Measurements from ENCODE around the gene CCDC187.
"Not testable (repeated sequence)": the region's sequence is repeated elsewhere in the genome, so short reads cannot be mapped to it uniquely, and the experiment has no call there.

CCDC187 gene

DNA sequence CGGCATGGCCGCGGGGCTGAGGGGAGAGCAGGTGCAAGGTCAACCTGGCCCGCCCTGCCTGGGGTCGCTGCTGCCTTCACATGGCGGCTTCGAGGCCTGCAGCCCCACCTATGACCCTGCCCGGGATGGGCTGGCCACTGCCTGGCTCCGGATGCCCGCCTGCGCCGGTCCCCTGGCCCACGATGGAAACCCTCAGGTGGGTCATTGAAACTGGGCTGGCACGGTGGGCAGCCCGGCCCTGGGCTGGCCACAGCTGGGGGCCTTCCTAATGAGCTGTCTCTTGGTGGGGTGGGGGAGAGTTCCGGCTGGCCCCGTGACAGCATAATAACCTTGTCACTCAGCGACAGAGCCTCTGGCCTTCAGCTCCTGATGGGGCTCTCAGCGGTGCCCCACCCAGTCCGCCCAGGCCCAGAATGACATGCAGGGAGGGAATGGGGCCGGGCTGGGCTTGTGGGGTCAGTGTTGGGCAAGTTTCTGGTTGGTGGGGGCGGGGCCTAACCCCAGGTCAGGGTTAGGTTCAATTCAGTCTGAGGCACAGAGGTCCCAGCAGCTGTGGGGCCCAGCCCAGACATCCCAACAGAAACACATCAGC lies at the start of gene CCDC187:
Gene CCDC187 (minus strand): TSS at position 270 of the 592 bp plus-strand sequence. CDS start 264 bp downstream, at position 6.
- DNase-seq, result no peak

DNA sequence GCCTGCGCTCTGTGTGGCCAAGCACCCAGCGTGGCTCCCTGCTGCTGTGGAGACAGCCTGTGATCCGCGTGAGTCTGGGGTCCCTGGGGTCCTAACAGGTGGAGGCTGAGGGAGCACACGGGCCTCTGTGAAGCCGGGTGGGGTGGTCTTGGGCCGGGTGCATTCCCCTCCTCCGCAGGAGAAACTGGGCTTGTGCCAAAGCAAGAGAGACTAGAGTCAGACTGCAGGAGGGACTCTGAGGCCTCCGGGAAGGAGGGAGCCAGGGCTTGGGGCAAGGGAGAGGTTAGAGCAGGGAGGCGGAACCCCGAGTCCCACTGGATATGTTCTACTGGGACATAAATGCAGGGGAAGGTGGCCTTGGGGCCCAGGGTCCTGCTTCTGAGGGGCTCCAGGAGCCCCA lies 49.2 kb upstream of the CCDC187 start:
- DNase-seq, result no peak

DNA sequence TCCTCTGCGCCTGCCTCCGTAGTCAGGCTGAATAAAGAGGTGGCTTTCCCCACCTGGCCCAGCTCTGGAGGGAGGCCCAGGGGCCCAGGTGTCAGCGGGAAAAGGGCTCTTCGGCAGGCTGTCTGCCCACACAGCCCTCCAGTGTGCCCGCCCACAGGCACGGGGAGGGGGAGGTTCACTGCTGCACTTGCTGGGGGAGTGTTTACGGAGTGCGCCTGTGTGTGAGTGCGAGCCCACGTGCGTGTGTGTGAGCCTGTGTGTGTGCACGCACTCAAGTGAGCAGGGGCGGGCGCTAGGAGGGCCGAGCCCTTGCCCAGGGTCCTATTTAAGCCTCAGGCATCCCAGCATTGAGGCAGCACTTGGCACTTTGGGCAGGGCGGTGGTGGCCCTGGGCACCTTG lies 48.8 kb upstream of the CCDC187 start:
- DNase-seq, result no peak

DNA sequence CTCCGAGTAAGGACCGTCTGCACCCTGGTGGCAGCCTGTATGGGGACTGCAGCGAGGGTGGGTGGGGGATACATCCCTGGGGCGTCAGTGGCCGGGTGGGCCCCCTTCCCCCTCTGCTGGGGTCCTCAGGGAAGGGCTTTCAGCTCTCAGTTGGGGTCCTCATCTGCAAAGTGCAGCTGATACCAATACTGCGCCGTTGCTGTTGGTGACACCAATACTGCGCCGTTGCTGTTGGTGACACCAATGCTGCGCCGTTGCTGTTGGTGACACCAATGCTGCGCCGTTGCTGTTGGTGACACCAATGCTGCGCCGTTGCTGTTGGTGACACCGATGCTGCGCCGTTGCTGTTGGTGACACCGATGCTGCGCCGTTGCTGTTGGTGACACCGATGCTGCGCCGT lies 48.0 kb upstream of the CCDC187 start:
- DNase-seq, result not testable (repeated sequence)

DNA sequence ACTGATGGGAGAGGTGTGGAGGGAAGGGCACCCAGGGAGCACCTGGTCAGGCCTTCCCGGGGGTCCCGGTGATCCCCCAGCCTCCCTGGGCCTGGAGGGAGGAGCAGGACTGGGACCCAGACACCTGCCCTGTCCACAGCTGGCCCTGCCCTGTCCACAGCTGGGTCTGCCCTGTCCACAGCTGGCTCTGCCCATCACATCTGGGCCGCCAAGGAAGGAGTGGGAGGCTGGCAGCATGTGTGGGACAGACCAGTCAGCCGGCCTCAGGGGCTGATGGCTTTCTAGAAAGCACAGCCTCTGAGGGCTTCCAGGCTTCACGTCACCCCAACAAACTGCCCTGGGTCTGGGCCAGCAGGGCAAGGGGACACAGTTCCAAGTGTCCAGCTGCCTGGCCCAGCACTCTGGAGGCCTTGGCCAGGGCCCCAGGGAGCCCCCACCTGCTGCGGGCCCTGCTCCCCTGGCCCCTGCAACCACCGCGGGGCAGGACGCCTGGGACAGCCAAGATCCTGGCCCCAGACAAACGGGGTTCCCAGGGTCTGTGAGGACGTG lies 47.4 kb upstream of the CCDC187 start:
- DNase-seq, result no peak

DNA sequence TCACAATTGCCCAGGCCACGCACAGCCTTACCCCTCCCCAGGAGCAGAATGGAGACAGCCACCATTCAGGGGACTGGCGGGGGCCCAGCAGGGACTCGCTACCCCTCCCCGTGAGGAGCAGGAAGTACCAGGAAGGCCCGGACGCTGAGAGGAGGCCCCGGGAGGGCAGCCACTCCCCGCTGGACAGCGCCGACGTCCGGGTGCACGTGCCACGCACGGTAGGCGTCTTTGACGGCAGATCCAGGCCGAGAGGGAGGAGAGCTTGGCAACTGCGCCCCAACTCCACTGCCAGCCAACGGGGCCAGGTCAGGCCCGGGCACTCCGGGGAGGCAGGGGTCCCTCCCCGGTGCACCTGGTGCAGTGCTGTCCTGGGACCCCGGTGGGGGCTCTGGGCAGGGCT lies 45.7 kb upstream of the CCDC187 start:
- DNase-seq, result no peak

DNA sequence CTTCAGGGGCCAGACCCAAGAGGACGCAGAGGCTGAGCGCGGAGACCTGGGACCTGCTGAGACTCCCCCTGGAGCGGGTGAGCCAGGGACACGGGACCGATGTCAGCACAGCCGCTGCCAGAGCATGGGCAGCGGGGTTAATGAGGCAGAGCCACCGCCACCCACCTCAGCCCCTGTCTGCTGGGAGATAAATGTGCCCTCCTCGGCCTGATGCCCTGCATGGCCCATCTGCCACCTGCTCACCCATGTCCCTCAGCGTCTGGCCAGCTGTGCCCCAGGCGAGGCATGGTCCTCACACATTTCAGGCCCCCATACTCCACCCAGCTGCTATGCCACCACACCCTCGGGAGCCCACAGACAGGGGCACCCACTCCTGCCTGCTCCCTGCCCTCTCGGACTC lies 44.8 kb upstream of the CCDC187 start:
- no peak for DNase-seq

DNA sequence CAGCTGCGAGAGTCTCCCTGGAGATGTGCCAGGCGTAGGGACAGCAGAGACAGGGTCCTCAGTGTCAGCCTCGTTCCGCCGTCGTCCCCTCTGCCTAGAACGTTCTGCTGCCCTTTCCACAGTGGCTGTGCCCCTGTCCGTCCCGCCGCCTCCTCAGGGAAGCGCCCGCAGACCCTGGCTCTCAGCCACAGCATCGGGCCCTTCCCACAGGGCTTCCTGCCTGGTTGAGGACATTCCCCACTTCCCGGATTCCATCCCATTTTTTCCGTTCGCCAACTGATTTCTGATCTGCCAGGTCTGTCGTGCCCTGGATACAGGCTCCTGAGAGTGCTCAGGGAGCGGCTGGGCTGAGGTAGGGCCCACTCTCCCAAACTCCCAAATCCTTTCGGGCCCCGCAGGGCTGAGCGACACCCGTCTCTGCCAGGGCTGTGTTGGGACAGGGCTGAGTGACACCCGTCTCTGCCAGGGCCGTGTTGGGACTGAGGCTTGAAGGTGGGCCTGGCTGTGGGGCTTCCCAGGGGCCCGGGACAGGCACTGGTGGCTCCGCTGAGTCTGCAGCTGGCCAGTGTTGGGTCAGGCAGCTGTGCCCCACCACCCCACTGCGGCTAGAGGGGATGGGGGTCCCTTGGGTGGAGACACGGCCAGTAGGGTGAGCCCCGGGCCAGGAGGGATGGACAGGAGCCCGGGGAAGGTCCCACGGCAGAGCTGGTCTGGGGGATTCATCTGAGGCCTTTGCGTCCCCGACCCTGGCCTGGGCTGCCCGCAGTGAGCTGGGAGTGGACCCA lies 43.8 kb upstream of the CCDC187 start:
- no peak for DNase-seq

DNA sequence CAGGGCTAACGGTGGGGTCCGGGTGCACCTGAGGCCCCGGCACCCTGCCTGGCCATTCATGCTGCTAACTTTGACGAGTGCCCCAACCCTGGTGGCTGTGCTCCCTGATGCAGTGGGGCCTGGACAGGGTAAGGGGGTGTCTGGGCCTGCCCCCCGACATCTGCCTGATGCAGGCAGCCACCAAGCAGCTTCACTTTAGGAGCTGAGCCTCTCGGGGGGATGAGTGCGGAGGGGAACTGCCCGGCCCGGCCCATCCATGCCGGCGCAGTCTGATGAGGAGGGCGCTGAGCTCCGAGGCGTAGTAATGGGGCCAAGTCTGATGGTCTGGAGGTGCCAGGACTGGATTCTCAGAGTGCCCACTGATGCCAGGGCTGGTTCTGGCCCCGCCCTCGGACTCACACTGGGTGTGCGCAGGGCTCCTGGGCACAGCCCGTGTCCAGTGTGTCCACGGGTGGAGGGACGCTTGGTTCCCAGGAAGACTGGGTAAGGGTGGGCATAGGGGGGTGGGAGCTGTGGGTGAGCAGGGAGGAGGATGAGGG lies 43.1 kb upstream of the CCDC187 start:
- no peak for DNase-seq

DNA sequence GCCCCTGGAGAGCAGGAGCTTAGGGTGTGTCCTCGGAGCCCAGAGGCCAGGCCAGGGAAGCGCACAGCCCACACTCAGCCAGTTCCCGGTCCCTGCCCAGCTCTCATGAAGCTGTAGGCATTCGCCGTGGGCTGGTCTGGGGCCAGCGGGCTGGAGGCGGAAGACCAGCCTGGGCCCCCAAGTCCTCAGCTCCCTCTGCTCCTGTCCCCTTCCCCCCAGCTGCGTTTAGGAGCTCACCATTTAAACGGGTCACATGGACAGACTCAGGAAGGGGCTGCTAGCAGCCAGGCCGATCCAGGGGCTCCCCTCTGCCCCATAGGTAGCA lies 42.2 kb upstream of the CCDC187 start:
- DNase-seq, result no peak

DNA sequence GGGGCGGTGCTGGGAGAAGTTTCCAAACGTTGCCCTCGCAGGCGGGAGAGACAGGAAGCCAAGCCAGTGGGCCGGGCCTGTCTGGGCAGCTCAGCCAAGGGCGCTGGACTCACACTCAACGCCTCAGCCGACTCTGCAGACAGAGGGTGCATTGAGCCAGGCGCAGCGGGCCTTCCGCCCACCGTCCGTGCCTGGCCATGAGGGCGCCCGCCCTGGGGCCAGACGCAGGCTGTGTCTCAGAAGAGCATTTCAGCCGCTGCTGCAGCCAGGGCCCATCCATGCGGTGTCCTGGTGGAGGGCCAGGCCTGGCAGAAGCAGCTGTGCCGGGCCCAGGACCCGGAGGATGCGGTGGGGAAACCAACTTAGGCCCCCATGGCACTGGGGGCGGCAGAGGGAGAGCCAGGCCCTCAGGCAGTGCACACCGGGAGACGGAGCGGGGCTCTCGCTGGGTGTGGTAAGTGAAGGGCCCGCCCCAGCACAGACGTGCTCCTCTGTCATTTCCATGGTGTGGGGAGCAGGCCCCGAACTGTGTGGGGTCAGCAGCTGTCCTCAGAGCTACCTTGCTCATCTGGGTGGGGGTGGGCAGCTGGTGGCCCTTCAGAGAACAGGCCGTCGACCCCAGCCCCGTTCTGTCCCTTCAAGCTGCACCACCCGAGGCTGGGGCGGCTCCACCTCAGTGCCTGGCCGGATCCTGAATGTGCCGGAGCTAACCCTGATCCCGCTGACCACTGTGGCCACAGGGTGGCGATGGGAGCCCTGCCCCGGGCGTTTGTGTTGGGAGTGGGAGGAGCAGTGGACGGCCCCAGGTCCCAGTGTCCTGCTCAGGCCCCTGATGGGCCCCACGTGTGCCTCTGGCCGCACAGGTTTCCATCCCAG lies 41.6 kb upstream of the CCDC187 start:
- DNase-seq, result no peak

DNA sequence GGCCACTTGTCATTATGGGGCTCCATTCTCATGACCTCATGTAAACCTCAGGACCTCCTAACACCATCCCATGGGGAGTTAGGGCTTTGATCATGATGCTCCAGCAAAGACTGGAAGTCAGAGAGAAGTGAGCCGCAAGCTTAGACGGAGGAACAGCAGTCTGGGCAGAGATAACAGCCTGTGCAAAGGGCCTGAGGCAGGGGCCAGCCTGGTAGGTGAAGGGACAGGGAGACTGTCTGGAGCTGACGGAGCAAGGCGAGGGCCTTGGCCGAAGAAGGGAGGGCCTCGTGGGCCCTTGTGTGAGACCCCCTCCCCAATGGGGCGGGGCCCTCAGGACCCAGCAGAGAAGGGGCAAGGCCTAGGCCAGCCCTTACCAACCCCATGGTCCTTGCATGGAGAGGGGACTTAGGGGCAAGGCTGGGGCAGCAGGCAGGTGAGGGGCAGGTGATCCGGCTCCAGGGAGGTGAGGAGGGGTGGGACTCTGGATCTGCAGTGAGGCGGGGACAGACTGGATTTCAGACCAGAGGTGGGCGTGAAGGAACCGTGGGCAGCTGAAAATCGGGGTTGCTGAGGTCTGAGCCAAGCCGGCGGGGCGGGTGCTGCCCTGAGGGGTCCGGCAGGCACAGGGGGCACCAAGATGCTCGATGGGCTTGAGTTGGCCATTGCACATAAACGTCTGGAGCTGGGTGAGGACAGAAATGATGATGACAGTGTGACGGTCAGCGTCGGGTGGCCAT lies 40.8 kb upstream of the CCDC187 start:
- DNase-seq, result no peak

DNA sequence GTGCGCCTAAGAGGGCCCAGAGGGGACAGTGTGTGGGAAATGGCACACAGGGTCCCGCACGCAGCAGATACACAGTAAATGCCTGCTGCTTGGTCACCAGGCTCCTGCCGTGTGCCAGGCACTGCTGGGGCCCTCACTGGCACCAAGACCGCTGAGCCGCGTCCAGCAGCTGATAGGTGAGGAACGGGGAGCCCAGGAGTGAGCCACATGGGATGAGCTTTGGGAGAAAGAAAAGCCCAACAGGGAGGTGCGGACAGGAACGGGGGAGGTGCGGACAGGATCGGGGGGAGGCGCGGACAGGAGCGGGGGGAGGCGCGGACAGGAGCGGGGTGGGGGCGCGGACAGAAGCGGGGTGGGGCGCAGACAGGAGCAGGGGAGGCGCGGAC lies 40.0 kb upstream of the CCDC187 start:
- DNase-seq, result no peak

DNA sequence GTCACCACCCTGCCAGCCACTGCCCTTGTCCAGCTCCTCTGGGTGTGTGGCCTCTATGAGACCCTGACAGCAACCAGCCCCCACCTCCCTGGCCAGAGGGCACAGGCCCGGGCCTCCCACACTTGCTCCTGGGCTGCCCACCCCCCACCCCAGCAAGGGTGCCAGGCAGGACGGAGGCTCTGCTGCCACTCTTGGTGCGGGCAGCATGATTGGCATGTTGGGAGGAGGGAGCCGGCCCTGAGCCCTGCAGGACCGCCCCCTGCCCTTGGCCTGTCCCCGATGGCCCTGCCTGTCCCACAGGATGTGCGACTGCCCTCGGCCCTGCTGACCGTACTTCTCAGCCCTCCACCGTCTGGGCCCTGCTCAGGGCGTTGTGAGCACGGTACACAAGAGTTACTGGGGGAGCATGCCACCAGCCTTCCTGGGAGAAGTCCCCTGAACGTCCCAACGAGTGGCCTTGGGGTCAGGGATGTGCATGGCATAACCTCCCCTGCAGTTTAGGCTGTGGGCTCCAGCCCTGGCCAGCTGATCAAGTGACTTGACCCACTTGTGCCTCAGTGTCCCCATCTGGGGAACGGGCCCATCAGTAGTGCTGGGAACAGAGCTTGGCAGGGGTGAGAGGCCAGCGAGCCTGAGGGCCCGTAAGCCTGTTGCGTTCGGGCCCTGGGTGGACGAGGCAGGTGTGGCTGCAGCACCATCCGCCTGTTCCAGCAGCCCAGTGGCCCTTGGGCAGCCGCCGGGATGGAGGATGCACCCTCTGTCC lies 39.4 kb upstream of the CCDC187 start:
- DNase-seq, result no peak

DNA sequence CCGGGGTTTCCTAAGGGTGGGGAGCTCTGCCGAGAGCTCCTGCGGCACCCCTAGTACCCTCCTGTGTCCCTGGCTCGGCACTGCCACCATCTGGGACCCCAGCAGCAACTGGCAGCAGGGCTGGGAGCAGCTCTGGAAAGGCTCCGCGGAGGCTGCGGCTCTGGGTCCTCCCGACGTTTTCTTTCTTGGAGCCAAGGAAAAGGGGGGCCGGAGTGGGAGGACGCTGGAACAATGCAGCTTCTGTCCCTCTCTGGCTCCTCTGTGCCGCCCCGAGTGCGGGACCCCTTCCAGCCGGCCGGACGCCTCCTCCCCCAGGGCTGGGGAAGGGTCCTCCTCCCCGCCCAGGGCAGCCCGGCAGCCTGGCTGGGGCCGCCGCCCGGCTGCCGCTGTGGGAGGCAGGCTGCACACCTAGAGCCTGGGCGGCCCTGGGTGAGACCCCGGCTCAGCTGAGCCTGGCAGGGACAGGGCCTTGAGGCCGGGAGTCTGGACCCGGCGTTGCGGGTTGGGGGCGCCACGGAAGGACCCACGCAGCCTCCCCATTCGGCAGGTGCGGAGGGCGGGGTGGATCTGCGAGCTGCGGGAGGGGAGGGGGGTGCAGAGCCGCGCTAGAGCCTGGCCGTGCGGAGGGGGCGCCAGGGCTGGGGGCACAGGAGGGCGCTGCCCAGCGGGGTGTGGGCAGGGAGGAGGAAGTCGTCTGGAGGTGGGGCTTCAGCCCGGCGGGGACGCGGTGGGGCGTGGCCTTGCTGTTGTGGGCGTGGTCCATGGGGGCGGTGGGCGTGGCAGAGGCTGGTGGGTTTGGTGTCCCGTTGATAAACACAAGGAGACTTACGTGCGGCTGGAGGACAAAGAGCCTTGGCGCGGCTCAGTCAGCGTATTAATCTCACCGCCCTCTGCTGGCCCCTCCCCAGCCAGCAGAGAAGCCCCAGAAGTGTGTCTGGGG lies 38.6 kb upstream of the CCDC187 start:
- no peak for DNase-seq

DNA sequence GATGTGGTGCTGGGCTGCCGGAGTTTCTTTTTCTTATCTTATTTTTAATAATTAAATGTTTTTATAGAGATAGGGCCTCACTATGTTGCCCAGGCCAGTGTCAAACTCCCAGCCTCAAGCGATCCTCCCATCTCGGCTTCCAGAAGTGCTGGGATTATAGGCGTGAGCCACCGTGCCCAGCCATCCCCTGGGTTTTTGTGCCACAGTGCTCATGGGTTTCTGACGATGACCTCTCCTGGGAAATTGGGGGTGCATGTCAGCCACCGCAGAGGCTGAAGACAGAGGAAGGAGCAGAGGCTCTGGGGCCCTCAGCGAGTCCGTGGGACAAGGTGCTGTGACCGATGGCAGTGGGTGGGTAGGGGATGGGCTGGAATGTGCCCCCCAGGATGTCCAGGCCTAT lies 37.9 kb upstream of the CCDC187 start:
- no peak for DNase-seq

DNA sequence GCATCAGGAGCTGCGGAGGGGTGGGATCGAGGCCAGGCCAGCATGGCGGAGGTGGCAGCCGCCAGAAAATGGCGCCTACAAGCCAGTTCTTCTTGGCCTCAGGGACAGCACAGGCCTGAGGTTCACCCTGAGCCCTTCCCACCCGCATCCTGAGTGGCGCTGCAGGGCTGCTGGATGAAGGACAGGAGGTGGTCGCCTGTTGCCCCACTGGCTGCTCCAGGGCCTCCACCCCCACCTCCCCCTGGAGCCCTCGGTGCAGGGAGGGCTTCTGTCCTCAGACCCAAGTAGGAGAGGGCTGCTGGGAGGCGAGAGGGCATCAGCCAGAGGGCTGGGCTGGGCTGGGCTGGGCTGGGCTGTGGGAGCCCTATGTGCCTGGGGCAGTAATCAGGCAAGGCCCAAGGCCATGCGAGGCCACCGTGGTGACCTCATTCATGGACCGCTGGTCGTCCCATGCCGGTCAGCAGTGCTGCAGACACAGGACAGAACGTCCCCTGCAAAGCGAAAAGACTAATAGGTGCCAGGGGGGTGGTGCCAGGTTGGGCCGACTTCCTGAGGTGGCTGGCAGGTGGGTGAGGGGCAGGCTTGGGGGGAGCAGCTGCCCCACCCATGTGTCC lies 37.3 kb upstream of the CCDC187 start:
- DNase-seq, result no peak

DNA sequence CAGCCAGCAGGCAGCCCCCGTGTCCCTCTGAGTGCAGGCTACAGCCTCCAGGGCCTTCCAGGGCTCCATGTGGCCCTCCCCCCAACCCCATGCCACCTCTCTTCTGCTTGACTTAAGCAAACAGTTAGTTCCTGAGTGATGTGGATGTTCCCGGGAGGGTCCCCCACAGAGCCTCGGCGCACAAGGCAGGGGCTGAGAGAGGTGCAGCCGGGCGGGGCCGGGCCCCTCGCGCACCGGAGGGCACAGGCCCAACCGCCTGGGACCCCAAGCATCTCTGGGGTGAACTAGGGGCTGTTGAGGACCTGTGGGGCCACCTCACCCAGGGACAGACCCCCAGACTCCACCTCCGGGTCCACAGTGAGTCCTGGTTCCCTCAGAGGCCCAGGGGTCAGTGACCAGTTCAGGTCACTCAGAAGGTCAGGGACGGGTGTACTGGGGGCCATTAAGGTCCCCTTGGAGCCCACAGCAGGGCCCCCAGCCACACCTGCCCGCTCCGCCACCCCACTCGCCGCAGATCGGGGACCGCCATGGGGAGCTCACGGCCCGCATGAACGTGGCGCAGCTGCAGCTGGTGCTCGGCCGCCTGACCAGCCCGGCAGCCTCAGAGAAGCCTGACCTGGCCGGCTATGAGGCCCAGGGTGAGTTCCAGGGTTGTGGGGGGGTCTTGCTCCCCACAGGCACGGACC lies 36.6 kb upstream of the CCDC187 start:
- DNase-seq, result no peak

DNA sequence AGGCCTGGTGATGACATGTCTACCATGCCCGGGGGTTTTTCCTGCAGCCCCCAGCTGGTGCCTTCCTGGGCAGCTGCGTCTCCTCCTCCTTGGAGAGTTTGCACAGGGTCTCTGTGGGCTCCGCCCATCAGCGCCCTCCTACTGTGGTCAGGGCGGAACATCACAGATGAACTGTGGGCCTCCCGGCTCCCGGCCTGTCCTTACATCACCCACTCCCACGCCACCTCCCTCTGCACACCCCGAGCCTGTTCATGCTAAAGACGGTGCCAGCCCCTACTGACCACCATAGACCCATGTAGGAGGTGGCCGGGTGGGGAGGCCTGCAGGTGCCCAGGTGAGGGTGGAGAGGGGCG lies 36.0 kb upstream of the CCDC187 start:
- DNase-seq, result no peak

Measured in stimulated activated naive CD4-positive, alpha-beta T cell treated with Interleukin-2 at 50 U/mL for 16 hours (primary cell).